ENCODE measurements around the gene KRTDAP.
"Not testable (repeated sequence)": the region's sequence is repeated elsewhere in the genome, so short reads cannot be mapped to it uniquely, and the experiment has no call there.

Gene KRTDAP

DNA sequence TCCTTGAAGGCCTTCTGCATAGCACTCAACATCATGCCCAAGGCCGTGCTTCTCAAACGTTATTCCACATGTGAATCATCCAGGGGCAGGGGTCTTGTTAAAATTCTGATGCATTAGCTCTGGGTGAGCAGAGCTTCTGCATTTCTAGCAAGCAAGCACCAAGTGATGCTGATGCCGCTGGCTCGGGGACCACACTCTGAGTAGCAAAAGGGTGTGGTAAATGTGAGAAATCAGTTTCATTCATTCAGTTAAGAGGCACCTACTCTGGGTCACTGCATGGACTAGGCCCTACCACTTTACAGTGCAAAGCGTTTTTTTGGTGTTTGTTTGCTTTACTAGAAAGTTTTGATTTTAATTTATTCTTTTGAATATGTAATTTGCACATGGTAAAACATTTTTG lies 7.2 kb downstream of the KRTDAP start:
- FAIRE-seq = no peak

DNA sequence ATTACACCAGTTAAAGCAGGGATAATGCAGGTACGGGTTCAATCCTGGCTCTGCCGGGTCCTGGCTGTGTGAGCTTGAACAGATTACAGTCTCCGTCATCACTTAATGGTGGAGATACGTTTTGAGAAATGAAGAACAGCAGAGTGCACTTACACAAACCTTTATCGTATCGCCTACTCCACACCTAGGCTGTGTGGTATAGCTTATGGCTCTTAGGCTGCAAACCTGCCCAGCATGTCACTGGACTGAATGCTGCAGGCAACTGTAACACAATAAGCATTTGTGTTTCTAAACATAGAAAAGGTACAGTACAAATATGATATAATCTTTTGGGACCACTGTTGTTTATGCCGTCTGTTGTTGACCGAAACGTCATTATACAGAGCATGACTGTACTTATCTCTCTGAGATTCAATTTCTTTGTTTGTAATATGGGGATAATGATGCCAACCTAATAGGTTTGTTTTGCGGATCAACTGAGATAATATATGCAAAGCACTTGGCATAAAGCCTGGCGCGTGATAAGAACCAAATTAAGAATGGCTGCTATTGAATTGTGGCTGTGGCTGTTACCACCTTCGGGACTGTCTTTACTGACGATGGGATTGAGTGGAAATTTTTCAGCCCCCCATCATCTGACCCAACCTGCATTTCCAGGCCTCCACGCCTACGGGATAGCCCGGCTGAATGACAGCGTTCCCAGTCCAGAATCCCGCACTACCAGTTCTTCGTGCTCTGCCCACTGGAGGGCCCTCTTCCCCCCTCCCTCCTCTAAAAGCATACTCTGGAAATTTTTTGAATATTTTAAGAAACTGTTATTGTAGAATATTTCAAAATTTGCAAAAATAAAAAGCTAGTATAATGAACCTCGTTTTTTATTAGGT lies 11.2 kb downstream of the KRTDAP start:
- no peak for FAIRE-seq

DNA sequence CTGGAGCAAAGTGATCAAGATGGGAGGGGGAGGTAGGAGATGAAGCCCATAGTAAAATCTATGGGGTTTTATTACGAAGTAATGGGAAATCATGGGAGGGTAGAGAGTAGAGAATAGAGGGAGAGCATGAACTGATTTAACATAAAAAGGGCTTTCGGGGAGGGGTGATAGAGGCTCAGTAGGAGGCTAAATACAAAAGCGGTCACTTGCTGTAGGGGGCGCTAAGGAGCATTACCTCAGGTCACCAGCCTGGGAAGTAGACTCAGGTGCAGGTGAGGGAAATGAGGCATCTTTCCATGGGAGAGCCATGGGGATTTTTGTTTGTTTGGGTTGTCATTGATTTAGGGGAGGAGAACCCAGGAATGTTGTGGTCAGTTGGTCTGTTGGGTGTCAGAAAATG lies 14.1 kb downstream of the KRTDAP start:
- FAIRE-seq = no peak

DNA sequence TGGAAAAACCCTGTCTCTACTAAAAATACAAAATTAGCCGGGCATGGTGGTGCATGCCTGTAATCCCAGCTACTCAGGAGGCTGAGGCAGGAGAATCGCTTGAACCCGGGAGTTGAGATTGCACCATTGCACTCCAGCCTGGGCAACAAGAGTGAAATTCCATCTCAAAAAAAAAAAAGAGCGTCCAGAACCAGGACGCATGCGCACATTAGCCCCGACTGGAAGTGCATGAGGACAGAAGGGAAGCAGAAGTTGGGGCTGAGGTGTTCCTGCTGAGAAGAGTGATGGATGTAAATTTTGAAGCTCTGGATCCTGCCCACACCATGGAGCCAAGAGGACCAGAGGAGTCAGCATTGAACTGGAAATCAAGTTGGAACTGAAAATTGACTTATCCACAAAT lies 15.7 kb downstream of the KRTDAP start:
- not testable (repeated sequence) for FAIRE-seq

- no peak for FAIRE-seq
These were observed 16.2 kb downstream of the KRTDAP start for GRCh38 chr19:35474104-35474503.

DNA sequence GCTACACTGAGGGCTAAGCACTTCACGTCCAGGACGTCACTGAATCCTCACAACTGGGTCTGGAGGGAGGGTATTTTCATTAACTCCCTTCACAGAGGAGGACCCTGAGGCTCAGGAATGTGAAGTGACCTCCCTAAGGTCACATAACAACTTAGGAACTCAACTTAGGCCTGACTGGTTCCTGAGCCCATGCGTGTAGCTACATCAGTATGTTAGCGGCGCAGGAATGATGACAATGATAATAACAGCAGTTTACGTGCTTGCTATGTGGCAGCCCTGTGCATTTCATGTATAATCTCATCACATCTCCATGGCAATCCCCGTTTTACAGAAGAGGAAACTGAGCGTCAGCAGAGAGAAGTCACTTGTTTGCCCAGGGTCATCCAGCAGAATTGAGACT lies 18.3 kb downstream of the KRTDAP start:
- FAIRE-seq = no peak

- not testable (repeated sequence) for FAIRE-seq
These were observed 19.2 kb downstream of the KRTDAP start for GRCh38 chr19:35471075-35471474.

DNA sequence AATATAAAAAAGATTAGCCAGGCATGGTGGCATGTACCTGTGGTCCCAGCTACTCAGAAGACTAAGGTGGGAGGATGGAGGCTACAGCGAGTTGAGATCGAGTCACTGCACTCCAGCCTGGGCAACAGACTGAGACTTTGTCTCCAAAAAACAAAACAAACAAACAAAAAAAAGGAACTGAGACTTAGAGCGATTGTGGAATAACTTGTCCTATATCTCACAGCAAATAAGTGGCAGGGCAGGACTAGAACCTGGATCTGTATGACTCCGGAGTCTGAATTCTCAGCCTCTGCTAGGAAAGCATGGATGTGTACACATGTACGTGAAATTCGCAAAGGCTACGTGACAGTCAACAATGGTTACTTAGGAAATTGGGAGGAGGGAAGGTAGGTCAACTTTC lies 20.1 kb downstream of the KRTDAP start:
- FAIRE-seq = no peak

DNA sequence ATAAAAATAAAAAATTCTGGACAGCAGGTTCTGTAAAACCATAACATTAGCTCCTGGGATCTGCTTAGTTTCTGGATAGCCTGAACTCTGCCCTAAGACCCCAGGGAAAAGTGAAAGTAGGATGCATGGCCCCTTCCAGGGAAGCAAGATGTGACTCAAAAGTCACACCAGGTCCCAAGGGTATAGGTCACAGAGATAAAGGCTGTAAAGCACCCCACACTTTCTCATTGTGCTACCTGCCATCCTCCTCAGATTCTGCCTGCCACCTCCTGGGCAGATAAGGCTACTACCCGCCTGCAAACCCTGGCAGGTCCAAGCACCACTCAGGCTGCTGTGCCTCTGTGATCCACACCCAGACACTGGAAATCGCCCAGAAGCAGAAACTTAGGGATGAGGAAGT lies 21.6 kb downstream of the KRTDAP start:
- no peak for FAIRE-seq

DNA sequence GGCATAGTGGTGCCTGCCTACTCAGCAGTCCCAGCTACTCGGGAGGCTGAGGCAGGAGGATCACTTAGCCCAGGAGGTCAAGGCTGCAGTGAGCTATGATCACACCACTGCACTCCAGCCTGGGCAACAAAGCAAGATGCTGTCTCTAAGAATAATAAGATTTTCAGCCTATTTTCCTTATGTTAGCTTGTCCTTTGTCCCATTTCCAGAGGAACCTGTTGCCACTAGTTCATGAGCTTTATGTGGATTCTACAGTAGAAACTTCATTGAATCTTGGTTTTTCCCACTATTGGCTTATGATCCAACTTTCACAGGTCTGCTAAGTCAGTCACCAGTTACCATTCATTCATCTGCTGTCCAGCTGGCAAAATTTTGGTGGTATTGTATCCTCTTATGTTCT lies 24.0 kb downstream of the KRTDAP start:
- FAIRE-seq = no peak

DNA sequence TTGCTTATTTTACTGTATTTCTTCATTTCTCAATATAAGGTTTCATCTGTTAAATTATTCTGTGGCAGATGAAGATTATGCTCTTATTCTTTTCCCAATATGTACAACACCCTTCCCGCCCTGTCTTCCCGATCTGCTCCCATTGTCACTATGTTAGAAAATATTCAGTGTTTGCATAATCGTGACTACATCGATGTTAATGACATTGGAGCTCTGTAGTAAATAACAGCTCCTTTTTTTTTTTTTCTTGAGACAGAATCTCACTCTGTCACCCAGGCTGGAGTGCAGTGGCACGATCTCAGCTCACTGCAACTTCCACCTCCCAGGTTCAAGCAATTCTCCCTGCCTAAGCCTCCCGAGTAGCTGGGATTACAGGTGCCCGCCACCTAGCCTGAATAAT lies 27.3 kb downstream of the KRTDAP start:
- FAIRE-seq = not testable (repeated sequence)

DNA sequence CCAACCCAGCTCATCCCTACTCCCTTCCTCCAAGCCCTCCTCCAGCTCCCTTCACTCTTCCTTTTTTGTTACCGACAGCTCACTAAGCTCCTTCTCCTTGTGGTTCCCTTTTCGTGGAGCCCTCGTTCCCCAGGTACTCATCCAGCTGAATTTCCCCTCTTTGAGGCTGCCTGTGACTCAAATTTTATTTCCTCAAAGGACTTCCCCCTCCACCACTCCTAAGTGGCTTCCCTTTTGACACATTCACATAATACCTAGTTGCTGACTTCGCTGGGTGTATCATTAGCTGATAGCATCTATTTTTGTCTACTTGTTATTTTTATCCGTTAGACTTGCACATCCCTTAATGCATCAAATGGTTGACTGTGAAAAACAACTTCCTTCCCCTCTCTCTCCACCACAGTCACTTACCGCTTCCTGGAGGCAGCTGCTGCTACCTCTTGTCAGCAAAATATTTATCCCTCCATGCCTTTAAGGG lies 27.7 kb downstream of the KRTDAP start:
- FAIRE-seq = no peak

DNA sequence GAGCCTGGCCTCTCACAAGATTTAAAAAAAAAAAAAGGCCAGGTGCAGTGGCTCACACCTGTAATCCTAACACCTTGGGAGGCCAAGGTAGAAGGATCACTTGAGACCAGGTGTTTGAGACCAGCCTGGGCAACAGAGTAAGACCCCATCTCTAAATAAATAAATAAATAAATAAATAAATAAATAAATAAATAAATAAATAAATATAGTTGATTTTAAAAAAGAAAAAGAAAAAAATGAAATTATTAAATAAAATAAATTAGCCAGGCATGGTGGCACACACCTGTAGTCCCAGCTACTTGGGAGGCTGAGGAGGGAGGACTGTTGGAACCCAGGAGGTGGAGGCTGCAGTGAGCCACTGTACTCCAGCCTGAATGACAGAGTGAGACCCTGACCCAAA lies 28.5 kb downstream of the KRTDAP start:
- FAIRE-seq = not testable (repeated sequence)

DNA sequence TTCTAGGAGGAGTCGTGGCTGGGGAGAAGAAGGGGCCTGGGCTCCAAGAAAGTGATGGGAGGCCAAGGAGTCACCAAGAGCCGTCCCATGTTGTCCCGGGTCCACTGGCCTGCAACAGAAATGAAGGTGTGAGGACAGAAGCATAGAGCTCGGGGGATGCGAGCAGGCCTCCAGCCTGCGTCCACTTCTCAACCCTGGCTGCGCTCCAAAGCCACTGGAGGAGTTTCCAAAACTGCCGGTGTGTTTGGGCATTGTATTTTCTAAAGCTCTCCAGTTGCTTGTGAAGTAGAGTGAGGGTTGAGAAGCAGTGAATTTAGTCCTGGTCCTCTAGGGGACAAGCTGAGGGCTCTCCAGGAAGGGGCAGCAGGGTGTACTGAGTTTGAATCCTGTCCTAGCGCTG lies 29.2 kb downstream of the KRTDAP start:
- no peak for FAIRE-seq

DNA sequence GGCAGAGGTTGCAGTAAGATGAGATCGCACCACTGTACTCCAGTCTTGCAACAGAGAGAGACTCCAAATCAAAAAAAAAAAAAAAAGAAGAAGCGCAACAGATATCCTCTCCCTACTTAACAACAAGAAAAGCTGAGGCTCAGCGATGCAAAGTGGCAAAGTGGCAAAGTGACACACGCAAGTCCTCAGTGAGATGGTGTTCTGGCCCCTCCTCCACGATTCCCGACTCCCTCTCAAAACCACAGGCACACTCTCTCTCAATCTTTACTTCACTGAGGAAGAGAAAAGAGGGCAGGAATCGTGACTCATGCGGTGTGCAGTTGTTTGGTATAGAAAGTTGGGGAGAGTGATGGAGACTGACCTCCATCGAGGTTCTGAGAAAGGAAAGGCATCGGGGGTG lies 29.7 kb downstream of the KRTDAP start:
- FAIRE-seq = no peak

DNA sequence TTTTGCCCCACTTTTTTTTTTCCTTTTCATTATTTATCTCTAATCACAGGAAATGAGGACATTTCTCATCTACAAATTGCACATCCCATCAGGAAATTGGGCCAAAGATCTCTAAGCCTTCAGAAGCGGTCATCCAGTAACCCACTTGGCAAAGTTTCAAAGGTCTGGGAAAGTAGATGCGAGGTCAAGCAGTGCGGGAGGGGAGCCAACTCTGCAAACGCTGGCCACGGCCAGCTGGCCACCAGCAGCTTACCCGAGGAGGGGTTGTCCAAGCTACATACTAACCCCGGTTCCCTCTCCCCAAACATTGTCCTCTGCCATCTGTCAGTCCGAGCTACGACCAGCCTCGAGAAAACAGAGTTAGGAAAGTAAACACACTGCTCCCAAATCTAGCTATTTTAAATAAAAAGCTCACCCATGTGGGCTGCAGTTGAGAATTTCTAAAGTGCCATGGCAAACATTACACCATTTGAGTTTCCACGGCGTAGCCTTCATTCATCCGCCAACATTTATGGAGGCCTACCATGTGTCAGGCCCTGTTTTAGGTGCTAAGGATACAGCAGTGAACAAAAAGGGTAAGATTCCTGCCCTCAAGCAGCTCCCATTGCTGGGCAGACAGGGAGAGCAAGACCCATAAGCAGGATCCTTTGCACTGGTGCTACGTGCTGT lies 30.7 kb downstream of the KRTDAP start:
- no peak for FAIRE-seq

- no peak for FAIRE-seq
These were observed 31.4 kb downstream of the KRTDAP start for GRCh38 chr19:35458731-35459391.

GRCh38 chr19:35458192-35458591 lies 32.1 kb downstream of the KRTDAP start:
- no peak for FAIRE-seq

- no peak for FAIRE-seq
These were observed 33.1 kb downstream of the KRTDAP start for GRCh38 chr19:35457173-35457572.

DNA sequence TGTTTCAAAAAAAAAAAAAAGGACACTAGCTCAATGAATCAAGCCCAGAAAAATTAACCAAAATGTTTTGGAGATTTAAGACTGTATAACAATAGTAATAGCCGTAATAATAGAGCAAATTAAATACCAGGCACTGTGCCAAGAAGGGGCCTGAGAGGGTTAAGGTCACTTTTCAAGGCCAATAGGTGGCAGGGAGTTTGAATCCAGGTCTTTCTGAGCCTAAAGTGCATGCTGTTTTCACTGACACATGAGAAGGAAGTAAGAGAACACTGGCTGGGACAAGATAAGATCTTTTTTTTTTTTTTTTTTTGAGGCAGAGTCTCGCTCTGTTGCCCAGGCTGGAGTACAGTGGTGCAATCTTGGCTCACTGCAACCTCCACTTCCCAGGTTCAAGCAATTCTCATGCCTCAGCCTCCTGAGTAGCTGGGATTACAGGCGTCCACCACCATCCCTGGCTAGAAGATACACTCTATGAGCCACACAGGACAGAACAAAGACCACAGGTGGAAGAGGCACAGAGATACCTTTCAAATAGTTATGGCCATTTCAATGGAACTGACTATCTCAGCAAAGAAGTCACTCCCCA lies 34.6 kb downstream of the KRTDAP start:
- no peak for FAIRE-seq

DNA sequence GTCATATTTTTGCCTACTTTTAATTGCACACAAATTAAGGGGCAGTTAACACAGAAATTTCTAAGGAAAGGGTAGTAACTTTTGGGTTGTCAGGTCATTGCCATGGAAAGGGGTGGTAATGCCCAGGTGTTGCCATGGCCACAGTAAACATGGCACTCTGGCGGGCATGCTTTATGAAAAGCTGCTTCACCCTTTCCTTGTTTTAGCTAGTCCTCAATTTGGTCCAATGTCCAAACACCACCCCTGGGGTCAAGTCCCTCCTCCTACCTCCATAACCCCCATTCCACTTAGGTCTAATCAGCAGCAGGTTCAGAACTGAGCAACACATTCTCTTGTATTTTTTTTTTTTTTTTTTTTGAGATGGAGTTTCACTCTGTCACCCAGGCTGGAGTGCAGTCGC lies 35.6 kb downstream of the KRTDAP start:
- FAIRE-seq = no peak

- no peak for FAIRE-seq
These were observed 38.7 kb downstream of the KRTDAP start for GRCh38 chr19:35451338-35452096.
